SU-DHL-6 (cell line): Measurements from ENCODE around the gene FBXL20.
"Not testable (repeated sequence)": the region's sequence is repeated elsewhere in the genome, so short reads cannot be mapped to it uniquely, and the experiment has no call there.

Source experiments
- H2AFZ ChIP-seq: fragments of 200-600 bp; sonication (generic); 2 replicates; pipeline ENCODE4 v1.6.1; 2014; ENCODE audit warnings: low read depth, mild to moderate bottlenecking, moderate library complexity, mixed read lengths, antibody characterized with exemption, low read length; ENCODE audit not compliant: severe bottlenecking
- H3F3A ChIP-seq: fragments of 200-600 bp; shearing (Covaris generic); 2 replicates; pipeline ENCODE4 v1.6.0; 2016; ENCODE audit warnings: antibody characterized with exemption, mild to moderate bottlenecking; ENCODE audit not compliant: insufficient read depth
- H3K27ac ChIP-seq: fragments of 200-600 bp; sonication (generic); 2 replicates; pipeline ENCODE4 v1.5.1; 2016; ENCODE audit warnings: low read depth, mild to moderate bottlenecking, low read length, moderate library complexity, mixed read lengths
- H3K27me3 ChIP-seq: fragments of 200-600 bp; sonication (generic), shearing (Covaris generic); 2 replicates; pipeline ENCODE4 v1.6.0; 2014; ENCODE audit warnings: mild to moderate bottlenecking, low read length
- H3K36me3 ChIP-seq: fragments of 200-600 bp; sonication (generic); 2 replicates; pipeline ENCODE4 v1.6.1; 2014; ENCODE audit warnings: mild to moderate bottlenecking, low read length, mixed read lengths
- H3K4me2 ChIP-seq: fragments of 300-600, 200-600 bp; shearing (Covaris generic), sonication (generic); 2 replicates; pipeline ENCODE4 v1.6.0; 2014; ENCODE audit warnings: low read length, low read depth, mild to moderate bottlenecking; ENCODE audit not compliant: poor library complexity, severe bottlenecking
- H3K4me3 ChIP-seq: fragments of 200-600 bp; sonication (generic); 2 replicates; pipeline ENCODE4 v1.5.1; 2014; ENCODE audit warnings: antibody characterized with exemption, low read length, mild to moderate bottlenecking, mixed read lengths; ENCODE audit not compliant: insufficient read depth, poor library complexity, severe bottlenecking
- H3K79me2 ChIP-seq: fragments of 200-600 bp; sonication (generic); 2 replicates; pipeline ENCODE4 v1.6.1; 2014; ENCODE audit warnings: mild to moderate bottlenecking, low read length, moderate library complexity; ENCODE audit not compliant: insufficient read depth
- H3K9ac ChIP-seq: fragments of 200-600 bp; sonication (generic); 2 replicates; pipeline ENCODE4 v1.7.0; 2014; ENCODE audit warnings: mild to moderate bottlenecking, low read length
- H3K9me2 ChIP-seq: fragments of 200-600 bp; sonication (generic); replicated peaks from 2 replicates; pipeline ENCODE4 v1.6.1; 2014; ENCODE audit warnings: low read length; ENCODE audit not compliant: insufficient read depth
- H3K9me3 ChIP-seq: fragments of 200-600 bp; sonication (generic); 2 replicates; pipeline ENCODE4 v1.6.1; 2014; ENCODE audit warnings: low read length, mixed read lengths; ENCODE audit not compliant: insufficient read depth
- H4K20me1 ChIP-seq: fragments of 200-600 bp; sonication (generic); 2 replicates; pipeline ENCODE4 v1.6.1; 2014; ENCODE audit warnings: low read depth, mild to moderate bottlenecking, antibody characterized with exemption, low read length, moderate library complexity, mixed read lengths
- EZH2phosphoT487 ChIP-seq: fragments of 200-600 bp; sonication (generic), shearing (Covaris generic); conservative IDR thresholded peaks from 2 replicates; pipeline ENCODE4 v1.6.1; 2018; ENCODE audit warnings: mild to moderate bottlenecking, antibody characterized with exemption, low read length, moderate library complexity, mixed read lengths
- TF ChIP-seq, protein P1 (sequence below): fragments of 200-600 bp; sonication (generic); IDR thresholded peaks from one replicate; pipeline ENCODE4 v1.5.1; 2017; ENCODE audit warnings: antibody characterized with exemption, mild to moderate bottlenecking, low read length, moderate library complexity; ENCODE audit not compliant: insufficient read depth, poor library complexity, severe bottlenecking

Gene FBXL20

DNA sequence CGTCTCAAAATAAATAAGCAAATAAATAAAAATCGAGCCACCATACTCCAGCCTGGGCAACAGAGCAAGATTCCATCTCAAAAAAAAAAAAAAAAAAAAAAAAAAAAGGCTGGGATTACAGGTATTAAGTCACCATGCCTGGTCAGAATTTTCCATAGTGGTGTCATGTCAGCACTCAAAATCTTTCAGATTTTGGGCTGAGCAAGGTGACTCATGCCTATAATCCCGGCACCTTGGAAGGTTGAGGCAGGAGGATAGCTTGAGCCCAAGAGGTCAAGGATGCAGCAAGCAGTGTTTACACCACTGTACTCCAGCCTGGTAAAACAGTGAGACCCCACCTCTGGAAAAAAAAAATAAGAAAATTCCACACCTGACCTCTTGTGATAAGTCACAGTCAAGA, 52.2 kb downstream of the FBXL20 start:
- no peaks in the 10 kb centered on the region for H3K36me3 ChIP-seq
- no peak overlapping the region for H3K27ac ChIP-seq
- H3K4me3 ChIP-seq: no peak overlapping the region
- no peaks in the 10 kb centered on the region for H3K9me2 ChIP-seq
- no peaks in the 10 kb centered on the region for H3K27me3 ChIP-seq
- no peaks in the 10 kb centered on the region for H3K9me3 ChIP-seq
- H2AFZ ChIP-seq: no peak overlapping the region
- no peaks in the 10 kb centered on the region for H4K20me1 ChIP-seq
- no peak overlapping the region for H3K9ac ChIP-seq
- H3F3A ChIP-seq: no peaks in the 10 kb centered on the region
- no peaks in the 10 kb centered on the region for H3K79me2 ChIP-seq
- no peak overlapping the region for H3K4me2 ChIP-seq
- no peak for TF ChIP-seq EZH2phosphoT487
- TF ChIP-seq, protein P1, sequence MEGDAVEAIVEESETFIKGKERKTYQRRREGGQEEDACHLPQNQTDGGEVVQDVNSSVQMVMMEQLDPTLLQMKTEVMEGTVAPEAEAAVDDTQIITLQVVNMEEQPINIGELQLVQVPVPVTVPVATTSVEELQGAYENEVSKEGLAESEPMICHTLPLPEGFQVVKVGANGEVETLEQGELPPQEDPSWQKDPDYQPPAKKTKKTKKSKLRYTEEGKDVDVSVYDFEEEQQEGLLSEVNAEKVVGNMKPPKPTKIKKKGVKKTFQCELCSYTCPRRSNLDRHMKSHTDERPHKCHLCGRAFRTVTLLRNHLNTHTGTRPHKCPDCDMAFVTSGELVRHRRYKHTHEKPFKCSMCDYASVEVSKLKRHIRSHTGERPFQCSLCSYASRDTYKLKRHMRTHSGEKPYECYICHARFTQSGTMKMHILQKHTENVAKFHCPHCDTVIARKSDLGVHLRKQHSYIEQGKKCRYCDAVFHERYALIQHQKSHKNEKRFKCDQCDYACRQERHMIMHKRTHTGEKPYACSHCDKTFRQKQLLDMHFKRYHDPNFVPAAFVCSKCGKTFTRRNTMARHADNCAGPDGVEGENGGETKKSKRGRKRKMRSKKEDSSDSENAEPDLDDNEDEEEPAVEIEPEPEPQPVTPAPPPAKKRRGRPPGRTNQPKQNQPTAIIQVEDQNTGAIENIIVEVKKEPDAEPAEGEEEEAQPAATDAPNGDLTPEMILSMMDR: no peak

DNA sequence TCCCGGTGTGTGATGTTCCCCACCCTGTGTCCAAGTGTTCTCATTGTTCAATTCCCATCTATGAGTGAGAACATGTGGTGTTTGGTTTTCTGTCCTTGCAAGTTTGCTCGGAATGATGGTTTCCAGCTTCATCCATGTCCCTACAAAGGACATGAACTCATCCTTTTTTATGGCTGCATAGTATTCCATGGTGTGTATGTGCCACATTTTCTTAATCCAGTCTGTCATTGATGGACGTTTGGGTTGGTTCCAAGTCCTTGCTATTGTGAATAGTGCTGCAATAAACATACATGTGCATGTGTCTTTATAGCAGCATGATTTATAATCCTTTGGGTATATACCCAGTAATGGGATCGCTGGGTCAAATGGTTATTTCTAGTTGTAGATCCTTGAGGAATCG, 54.6 kb downstream of the FBXL20 start:
- not testable (repeated sequence) for H2AFZ ChIP-seq, H3K9me2 ChIP-seq, H3K27ac ChIP-seq, H4K20me1 ChIP-seq, H3K4me3 ChIP-seq, H3K4me2 ChIP-seq, H3F3A ChIP-seq, H3K27me3 ChIP-seq, H3K36me3 ChIP-seq, H3K9ac ChIP-seq, H3K79me2 ChIP-seq, H3K9me3 ChIP-seq

DNA sequence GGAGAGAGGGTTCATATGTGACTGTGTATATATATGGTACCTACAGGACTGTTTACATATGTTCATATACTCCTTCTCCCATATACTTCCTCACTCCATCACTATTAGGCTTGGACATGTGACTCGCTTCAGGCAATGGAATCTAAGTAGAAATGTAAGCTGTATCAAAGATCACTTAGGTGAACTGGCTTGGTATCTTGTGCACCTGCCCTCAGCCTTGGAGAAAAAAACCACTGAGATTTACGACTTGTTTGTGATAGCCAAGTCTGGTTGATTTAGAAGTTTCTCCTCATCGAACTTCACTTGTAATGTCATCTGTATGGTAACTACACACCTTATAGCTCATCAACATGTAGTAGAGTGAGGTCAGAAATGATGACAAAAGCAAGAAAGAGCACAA, 59.9 kb downstream of the FBXL20 start:
- Histone ChIP-seq H3K4me2 (no peak overlapping the region), H3K27ac (no peak overlapping the region), H3K79me2 (no peaks in the 10 kb centered on the region), H3K4me3 (no peak overlapping the region), H3F3A (no peaks in the 10 kb centered on the region), H3K9me2 (no peaks in the 10 kb centered on the region), H2AFZ (no peak overlapping the region), H3K27me3 (no peaks in the 10 kb centered on the region), H3K36me3 (no peaks in the 10 kb centered on the region), H4K20me1 (no peaks in the 10 kb centered on the region), H3K9ac (no peak overlapping the region), H3K9me3 (no peaks in the 10 kb centered on the region)
- TF ChIP-seq EZH2phosphoT487: no peak
- TF ChIP-seq, protein P1: no peak

DNA sequence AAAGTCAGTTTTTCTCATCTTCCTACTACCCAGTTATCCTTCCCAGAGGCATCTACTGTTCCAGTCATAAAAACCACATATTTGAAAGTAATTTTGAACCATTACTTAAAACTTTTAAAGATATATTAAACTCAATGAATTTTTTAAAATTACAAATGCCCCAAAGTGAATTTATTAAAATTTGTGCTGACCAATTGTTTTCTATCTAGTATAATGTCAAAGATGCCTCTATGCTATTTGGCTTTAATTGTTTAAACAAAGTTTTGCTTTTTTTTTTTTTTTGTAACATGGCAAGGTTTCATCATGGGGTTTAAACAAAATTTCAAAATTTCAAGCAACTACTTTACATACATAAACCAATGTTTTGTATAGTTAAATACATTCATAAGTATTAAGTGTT, 60.7 kb downstream of the FBXL20 start:
- H3K27ac ChIP-seq: no peak overlapping the region
- no peak overlapping the region for H3K4me2 ChIP-seq
- no peaks in the 10 kb centered on the region for H3K9me2 ChIP-seq
- H3K9ac ChIP-seq: no peak overlapping the region
- no peaks in the 10 kb centered on the region for H4K20me1 ChIP-seq
- TF ChIP-seq, protein P1: no peak
- TF ChIP-seq EZH2phosphoT487: no peak
- H3K79me2 ChIP-seq: no peaks in the 10 kb centered on the region
- no peaks in the 10 kb centered on the region for H3F3A ChIP-seq
- H3K27me3 ChIP-seq: no peaks in the 10 kb centered on the region
- no peaks in the 10 kb centered on the region for H3K36me3 ChIP-seq
- no peak overlapping the region for H3K4me3 ChIP-seq
- H3K9me3 ChIP-seq: no peaks in the 10 kb centered on the region
- H2AFZ ChIP-seq: no peak overlapping the region
